ENCODE measurements around the gene RABGAP1L. TPM values are rescaled to one million over a fixed set of nuclear protein-coding genes. Genes with fewer than 3 reads are reported as not detected.

RABGAP1L gene
- total and polyA plus RNA-seq, 2 of the 8 experiments (the other 6 are each of a cell fraction or from before 2014, with no cell fraction given) = 33.3 to 156 TPM

- no peak for TF ChIP-seq CTCF (IDR thresholded peaks at IDR 0.05; ENCODE audit: control extremely low read depth in 1 of 3, insufficient read depth in 1 of 3, low read depth in 1 of 3, low read length in 3 of 3)
- no peak for TF ChIP-seq CTBP2 (IDR thresholded peaks at IDR 0.05; ENCODE audit: borderline replicate concordance, insufficient read depth, insufficient read length, low read length)
- TF ChIP-seq MAFK (IDR thresholded peaks at IDR 0.05; ENCODE audit: low read depth, low read length) = no peak
- TF ChIP-seq BACH1 (IDR thresholded peaks at IDR 0.05; ENCODE audit: low read length) = no peak
- TF ChIP-seq E2F6 (IDR thresholded peaks at IDR 0.05) = no peak
- TF ChIP-seq CBX8 (IDR thresholded peaks at IDR 0.05; ENCODE audit: borderline replicate concordance, low read depth, low read length) = no peak
- TF ChIP-seq PHF8 (conservative IDR thresholded peaks at IDR 0.05; ENCODE audit: low read depth, low read length) = no peak
- no peak for TF ChIP-seq KDM1A (IDR thresholded peaks at IDR 0.05; ENCODE audit: borderline replicate concordance, low read length)
- no peak for TF ChIP-seq BCL11A (IDR thresholded peaks at IDR 0.05; ENCODE audit: low read depth in 2 of 2, low read length in 2 of 2)
Measured at GRCh38 chr1:174988539-174988938, 829.2 kb downstream of the RABGAP1L start (continued).

Measured in H1 (cell line).